Skeletal muscle satellite cell (primary cell): Measurements from ENCODE around the gene PEF1.

Experiments used
- H3K27me3 ChIP-seq: 2 replicates; pipeline ENCODE4 v1.7.0; 2013; ENCODE audit warnings: low read length; ENCODE audit not compliant: control insufficient read depth, insufficient read depth
- H3K36me3 ChIP-seq: 2 replicates; pipeline ENCODE4 v1.7.0; 2013; ENCODE audit warnings: mild to moderate bottlenecking, control low read depth, low read length; ENCODE audit not compliant: insufficient read depth
- H3K4me1 ChIP-seq: 2 replicates; pipeline ENCODE4 v1.7.0; 2013; ENCODE audit warnings: low read length; ENCODE audit not compliant: control insufficient read depth, insufficient read depth
- H3K4me2 ChIP-seq: 2 replicates; pipeline ENCODE4 v1.7.0; 2013; ENCODE audit warnings: mild to moderate bottlenecking, low read length
- H3K4me3 ChIP-seq: 2 replicates; pipeline ENCODE4 v1.7.0; 2013; ENCODE audit warnings: low read length
- H3K9ac ChIP-seq: 2 replicates; pipeline ENCODE4 v1.7.0; 2013; ENCODE audit warnings: mild to moderate bottlenecking, low read depth, low read length, moderate library complexity
- H3K9me3 ChIP-seq: replicated peaks from 2 replicates; pipeline ENCODE4 v1.7.0; 2013; ENCODE audit warnings: mild to moderate bottlenecking, control low read depth, low read length

The PEF1 gene

GRCh38 chr1:31642366-31642765 is 2.3 kb downstream of the PEF1 start:
- H3K4me2 ChIP-seq = no peak overlapping the region
- no peaks in the 10 kb centered on the region for H3K27me3 ChIP-seq
- H3K4me1 ChIP-seq = peaks cover 27% of the 10 kb centered on the region
- no peaks in the 10 kb centered on the region for H3K9me3 ChIP-seq
- H3K4me3 ChIP-seq = no peak overlapping the region
- no peaks in the 10 kb centered on the region for H3K36me3 ChIP-seq
- no peak overlapping the region for H3K9ac ChIP-seq

DNA sequence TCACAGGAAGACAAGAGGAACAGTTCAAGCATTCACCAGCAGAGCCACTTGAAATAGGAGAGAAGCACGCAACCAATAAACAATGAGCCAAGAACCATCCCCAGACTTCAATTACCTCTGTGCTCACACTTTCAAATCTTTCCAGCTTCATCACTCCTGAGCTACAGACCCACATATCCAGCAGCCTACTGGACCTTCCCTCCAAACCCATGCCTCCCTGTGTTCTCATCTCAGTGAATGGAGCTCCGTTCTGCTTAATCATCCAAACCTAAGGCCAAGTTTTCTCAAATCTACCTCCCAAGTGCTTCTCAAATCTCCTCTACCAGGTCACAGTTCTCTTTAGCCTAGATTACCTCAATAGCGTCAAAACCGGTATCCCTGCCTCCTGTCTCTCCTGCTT is 3.7 kb downstream of the PEF1 start:
- Histone ChIP-seq H3K27me3 (no peaks in the 10 kb centered on the region), H3K9me3 (no peaks in the 10 kb centered on the region), H3K4me1 (peaks cover 27% of the 10 kb centered on the region), H3K4me2 (no peak overlapping the region), H3K4me3 (no peak overlapping the region), H3K9ac (no peak overlapping the region), H3K36me3 (no peaks in the 10 kb centered on the region)

- no peak overlapping the region for H3K9ac ChIP-seq
- no peaks in the 10 kb centered on the region for H3K36me3 ChIP-seq
- peaks cover 20% of the 10 kb centered on the region for H3K4me1 ChIP-seq
- H3K9me3 ChIP-seq = no peaks in the 10 kb centered on the region
- H3K4me2 ChIP-seq = no peak overlapping the region
- H3K27me3 ChIP-seq = no peaks in the 10 kb centered on the region
- no peak overlapping the region for H3K4me3 ChIP-seq
Observed at GRCh38 chr1:31640179-31640578, 4.5 kb downstream of the PEF1 start.

- H3K36me3 ChIP-seq = peaks cover 3% of the 10 kb centered on the region
- peak overlapping the region; percentile 27 for H3K4me2 ChIP-seq
- H3K9ac ChIP-seq = no peak overlapping the region
- H3K4me3 ChIP-seq = no peak overlapping the region
- no peaks in the 10 kb centered on the region for H3K9me3 ChIP-seq
- H3K27me3 ChIP-seq = no peaks in the 10 kb centered on the region
- H3K4me1 ChIP-seq = peaks cover 20% of the 10 kb centered on the region
Observed at GRCh38 chr1:31639543-31639942, 5.1 kb downstream of the PEF1 start.

GRCh38 chr1:31637915-31638673 is 6.6 kb downstream of the PEF1 start:
- Histone ChIP-seq H3K4me3 (no peak overlapping the region), H3K4me2 (no peak overlapping the region), H3K9ac (no peak overlapping the region), H3K27me3 (no peaks in the 10 kb centered on the region), H3K9me3 (no peaks in the 10 kb centered on the region), H3K4me1 (peaks cover 12% of the 10 kb centered on the region), H3K36me3 (peaks cover 13% of the 10 kb centered on the region)

DNA sequence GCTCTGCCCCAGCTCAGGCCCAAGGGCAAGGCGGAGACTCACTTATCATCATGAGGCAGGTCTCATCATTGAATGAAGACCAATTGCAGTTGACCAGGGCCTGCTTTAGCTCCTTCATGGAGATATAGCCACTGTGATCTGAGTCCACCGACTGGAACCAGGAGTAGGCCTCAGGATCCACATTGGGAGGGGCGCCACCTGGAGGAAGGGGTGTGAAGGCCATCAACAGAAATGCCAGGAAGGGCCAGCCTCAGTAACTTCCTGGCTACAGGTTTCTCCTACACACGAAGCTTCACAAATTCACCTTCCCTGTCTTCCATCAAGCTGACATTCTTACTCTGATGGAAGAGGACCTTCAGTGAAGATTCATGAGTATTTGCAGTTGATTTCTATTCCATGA is 11.6 kb downstream of the PEF1 start:
- H3K9ac ChIP-seq = no peak overlapping the region
- no peaks in the 10 kb centered on the region for H3K27me3 ChIP-seq
- no peak overlapping the region for H3K4me3 ChIP-seq
- no peak overlapping the region for H3K4me2 ChIP-seq
- H3K9me3 ChIP-seq = no peaks in the 10 kb centered on the region
- peaks cover 61% of the 10 kb centered on the region for H3K36me3 ChIP-seq
- H3K4me1 ChIP-seq = peaks cover 3% of the 10 kb centered on the region

DNA sequence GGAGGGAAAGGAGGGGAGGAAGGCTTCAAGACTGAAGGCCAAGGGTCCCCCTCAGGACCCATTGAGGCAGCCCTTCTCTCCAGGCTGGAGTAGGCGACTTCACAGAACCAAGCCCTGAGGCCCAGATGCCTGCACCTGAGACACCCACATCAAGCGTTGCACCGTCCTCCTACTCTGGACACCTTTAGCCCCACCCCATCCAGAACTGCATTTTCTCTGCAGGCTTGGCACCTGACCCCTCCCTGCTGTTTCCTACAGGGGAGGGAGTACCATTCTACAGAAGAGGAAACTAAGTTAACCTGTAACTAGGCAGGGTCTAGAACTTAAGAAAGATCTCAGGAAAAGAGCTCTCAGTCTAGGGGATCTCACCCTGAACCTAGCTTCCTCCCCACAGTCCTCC is 12.0 kb downstream of the PEF1 start:
- Histone ChIP-seq H3K4me2 (no peak overlapping the region), H3K9me3 (no peaks in the 10 kb centered on the region), H3K4me3 (no peak overlapping the region), H3K27me3 (no peaks in the 10 kb centered on the region), H3K36me3 (peaks cover 64% of the 10 kb centered on the region), H3K9ac (no peak overlapping the region), H3K4me1 (peaks cover 8% of the 10 kb centered on the region)

GRCh38 chr1:31628931-31629556 is 15.6 kb downstream of the PEF1 start:
- peaks cover 55% of the 10 kb centered on the region for H3K36me3 ChIP-seq
- no peak overlapping the region for H3K9ac ChIP-seq
- no peaks in the 10 kb centered on the region for H3K9me3 ChIP-seq
- H3K27me3 ChIP-seq = no peaks in the 10 kb centered on the region
- no peak overlapping the region for H3K4me3 ChIP-seq
- H3K4me2 ChIP-seq = no peak overlapping the region
- H3K4me1 ChIP-seq = peaks cover 33% of the 10 kb centered on the region

DNA sequence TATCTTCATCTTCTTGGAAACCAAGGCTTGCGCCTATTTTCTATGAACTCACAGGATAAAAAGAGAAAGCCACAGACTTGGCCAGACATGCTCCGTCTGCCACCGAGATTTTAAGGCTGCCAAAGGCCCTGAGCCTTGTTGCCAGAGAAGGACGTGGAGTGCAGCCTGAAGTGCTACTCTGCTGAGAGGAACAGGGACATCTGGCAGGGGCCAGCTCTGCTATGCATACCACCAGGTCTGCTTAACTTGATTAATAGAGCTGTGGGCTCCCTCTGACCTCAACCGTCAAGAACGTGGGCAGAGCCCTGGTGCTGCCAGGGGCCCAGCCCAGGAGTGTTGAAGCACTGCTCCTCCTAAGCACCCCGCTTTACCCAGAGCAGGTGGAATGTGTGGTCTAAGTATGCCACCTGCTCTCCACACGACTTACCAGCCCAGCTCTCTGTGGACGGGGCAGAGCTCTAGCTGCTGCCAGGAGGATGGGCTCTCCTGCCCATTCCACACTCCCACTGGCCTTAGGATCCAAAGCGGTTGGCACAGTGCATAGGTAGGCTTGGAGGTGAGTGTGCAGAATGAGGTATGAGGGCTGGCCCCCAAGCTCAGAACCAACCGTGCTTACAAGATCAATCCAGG is 16.6 kb downstream of the PEF1 start:
- Histone ChIP-seq H3K27me3 (no peaks in the 10 kb centered on the region), H3K4me1 (peaks cover 33% of the 10 kb centered on the region), H3K9ac (peak overlapping the region; percentile 3), H3K9me3 (no peaks in the 10 kb centered on the region), H3K4me2 (peak overlapping the region; percentile 70), H3K36me3 (peaks cover 51% of the 10 kb centered on the region), H3K4me3 (no peak overlapping the region)

GRCh38 chr1:31627301-31627929 is 17.3 kb downstream of the PEF1 start:
- Histone ChIP-seq H3K9me3 (no peaks in the 10 kb centered on the region), H3K4me1 (peaks cover 33% of the 10 kb centered on the region), H3K27me3 (no peaks in the 10 kb centered on the region), H3K36me3 (peaks cover 44% of the 10 kb centered on the region), H3K4me3 (no peak overlapping the region), H3K9ac (peak overlapping the region; percentile 3), H3K4me2 (peak overlapping the region; percentile 70)
